GM12878 (cell line): ENCODE results near the gene PDLIM5. TPM values are rescaled to one million over a fixed set of nuclear protein-coding genes. Genes with fewer than 3 reads are reported as not detected.

Experiments
- ATAC-seq: fragments of 200-7000 bp; cut with Tn5 transposase; 3 replicates; pipeline ENCODE4 v1.9.1; 2020; ENCODE audit warnings: mild to moderate bottlenecking, moderate library complexity
- BruUV-seq: library from RNA; stranded (reverse); fragments of 400-500 nt; replicated peaks from 2 replicates; lab custom pipeline; 2021; lab: Mats Ljungman, UMichigan
- CTCF ChIA-PET: fragments of 300-600 bp; sonication (Branson Sonifier 250); formaldehyde crosslinking; extraction: SDS; loops from one replicate; lab custom pipeline; 2021; ENCODE audit warnings: inconsistent platforms; lab: Yijun Ruan, JAX
- POLR2A ChIA-PET: fragments of 350-600 bp; formaldehyde crosslinking; extraction: SDS; loops from one replicate; lab custom pipeline; 2021; ENCODE audit warnings: inconsistent platforms; lab: Charles Lee
- RAD21 ChIA-PET: fragments of 300-600 bp; sonication (Branson Sonifier 250); formaldehyde crosslinking; loops from one replicate; lab custom pipeline; 2023; ENCODE audit warnings: antibody characterized with exemption; ENCODE audit not compliant: unreplicated experiment; lab: Charles Lee
- SMC1A ChIA-PET: fragments of 300-600 bp; sonication (Branson Sonifier 250); formaldehyde crosslinking; loops from one replicate; lab custom pipeline; 2023; ENCODE audit not compliant: unreplicated experiment, uncharacterized antibody; lab: Charles Lee
- DNase-seq: peaks from one replicate; pipeline ENCODE4 v3.0.0-alpha.2; 2011; ENCODE audit warnings: low read depth, low spot score
- FAIRE-seq: peaks from 3 replicates; lab custom pipeline; 2011; peaks lifted over from hg19 to GRCh38; lab: Jason Lieb, UNC
- H2AFZ ChIP-seq: 2 replicates; pipeline ENCODE4 v1.6.0; 2011; ENCODE audit warnings: low read depth, low read length, control low read depth; ENCODE audit not compliant: control insufficient read depth
- H3K27ac ChIP-seq: 2 replicates; pipeline ENCODE4 v1.5.1; 2011; ENCODE audit warnings: control low read depth; ENCODE audit not compliant: control insufficient read depth, insufficient read depth
- H3K27me3 ChIP-seq, 2 experiments: replicated peaks in 1 of 2; 2 replicates each; pipeline versions ENCODE4 v1.6.0 to v1.6.1; 2011; ENCODE audit warnings: low read length in 1 of 2; ENCODE audit not compliant: control insufficient read depth in 2 of 2, insufficient read depth in 2 of 2
- H3K36me3 ChIP-seq, 2 experiments: 2 replicates each; pipeline ENCODE4 v1.5.1; 2011; ENCODE audit warnings: low read length in 1 of 2; ENCODE audit not compliant: control insufficient read depth in 2 of 2, insufficient read depth in 2 of 2
- H3K4me1 ChIP-seq: 2 replicates; pipeline ENCODE4 v1.6.1; 2011; ENCODE audit warnings: mild to moderate bottlenecking, low read length, moderate library complexity, mixed read lengths; ENCODE audit not compliant: control insufficient read depth, insufficient read depth
- H3K4me2 ChIP-seq: 2 replicates; pipeline ENCODE4 v1.6.0; 2011; ENCODE audit warnings: control low read depth; ENCODE audit not compliant: control insufficient read depth, insufficient read depth
- H3K4me3 ChIP-seq: fragments of 200-600 bp; sonication (generic); 2 replicates; pipeline ENCODE4 v1.5.1; 2016
- H3K79me2 ChIP-seq: 2 replicates; pipeline ENCODE4 v1.6.0; 2011; ENCODE audit warnings: low read length; ENCODE audit not compliant: control insufficient read depth, insufficient read depth
- H3K9ac ChIP-seq: 2 replicates; pipeline ENCODE4 v1.8.0; 2011; ENCODE audit warnings: low read length, control low read depth, mixed read lengths; ENCODE audit not compliant: control insufficient read depth, insufficient read depth
- H3K9me3 ChIP-seq: replicated peaks from 3 replicates; pipeline ENCODE4 v1.5.1; 2011; ENCODE audit warnings: mild to moderate bottlenecking, low read length; ENCODE audit not compliant: control insufficient read depth, insufficient read depth
- H4K20me1 ChIP-seq: 2 replicates; pipeline ENCODE4 v1.6.0; 2011; ENCODE audit not compliant: control insufficient read depth, insufficient read depth
- GATAD2B ChIP-seq: fragments of 450-650 bp; conservative IDR thresholded peaks from 2 replicates; pipeline ENCODE4 v1.6.1; 2017; ENCODE audit warnings: low read depth, mild to moderate bottlenecking, moderate library complexity
- POLR2AphosphoS2 ChIP-seq: IDR thresholded peaks from 2 replicates; pipeline ENCODE4 v1.6.1; 2011; ENCODE audit warnings: low read depth, mild to moderate bottlenecking, low read length, improper control_type of control experiment, moderate library complexity
- in situ Hi-C: fragments of 300-500 bp; cut with MboI; formaldehyde crosslinking; loops from 9 replicates; pipeline ENCODE4 v1.14.3; 2018; ENCODE audit warnings: mixed read lengths
- intact Hi-C: fragments of 100-400 bp; cut with micrococcal nuclease; formaldehyde crosslinking; loops from one replicate; pipeline ENCODE4 v1.14.2; 2022; ENCODE audit not compliant: unreplicated experiment
- polyA plus RNA-seq, 11 experiments: library from polyadenylated mRNA; depleted of rRNA in 4 of 11; unstranded in 6 of 11; stranded (reverse) in 5 of 11; fragments of >200 nt; fragmentation: Nextera tagmentation in 4 of 11; fragmentation: Illumina TruSeq in 1 of 11; extraction: Ambion mirVana in 4 of 11; extraction: Trizol in 1 of 11; gene quantifications; 1 replicate in 1 of 11; 2 replicates in 10 of 11; pipeline versions ENCODE4 v1.2.1 to v1.2.3, GENCODE V29; 2011 to 2016; ENCODE audit warnings: inconsistent platforms in 2 of 11, missing spikeins in 2 of 11, low read depth in 1 of 11
- total RNA-seq, 4 experiments: library from RNA; depleted of rRNA in 3 of 4; stranded (reverse); fragments of >200 nt in 3 of 4; fragmentation: Illumina TruSeq in 1 of 4; extraction: Trizol in 1 of 4; gene quantifications; 2 replicates each; pipeline versions ENCODE4 v1.2.1 to v1.2.3, GENCODE V29; 2013 to 2021
- TF ChIP-seq, protein P1 (sequence below): fragments of 450-650 bp; formaldehyde crosslinking; IDR thresholded peaks from 2 replicates; pipeline ENCODE4 v1.4.0; 2020; ENCODE audit warnings: mild to moderate bottlenecking, moderate library complexity
- TF ChIP-seq, protein P2 (sequence below): IDR thresholded peaks from 2 replicates; pipeline ENCODE4 v1.6.1; 2011; ENCODE audit warnings: borderline replicate concordance, low read depth, mild to moderate bottlenecking, moderate library complexity, low read length; ENCODE audit not compliant: insufficient read depth, poor library complexity, severe bottlenecking
- TF ChIP-seq, protein P3 (sequence below): IDR thresholded peaks from 2 replicates; pipeline ENCODE4 v1.6.1; 2012; ENCODE audit warnings: low read depth, low read length, improper control_type of control experiment

PDLIM5 gene
- total and polyA plus RNA-seq, 10 of the 15 experiments (the other 5 are each of a cell fraction or from before 2014, with no cell fraction given): 10.0 to 52.9 (median 20.7) TPM

GRCh38 chr4:94411296-94411695, 40.4 kb upstream of the PDLIM5 start:
- no peak overlapping the region for H3K4me3 ChIP-seq
- H3K9ac ChIP-seq: no peak overlapping the region
- RAD21 ChIA-PET: no interaction called here
- ATAC-seq (no peak), FAIRE-seq (no peak), DNase-seq (no peak)
- no peak overlapping the region for H3K27ac ChIP-seq
- H4K20me1 ChIP-seq: no peaks in the 10 kb centered on the region
- H2AFZ ChIP-seq: no peak overlapping the region
- H3K4me2 ChIP-seq: no peak overlapping the region
- H3K4me1 ChIP-seq: no peaks in the 10 kb centered on the region
- CTCF ChIA-PET: interaction anchor here (1.1 kb wide), 1 partner anchor 82 kb away, joined by 3 read pairs; no protein-coding TSS in a partner anchor
- no TSS peak for BruUV-seq
- no peaks in the 10 kb centered on the region for H3K9me3 ChIP-seq
- POLR2A ChIA-PET: no interaction called here
- SMC1A ChIA-PET: interaction anchor here (1.3 kb wide), 2 partner anchors 107 to 180 kb away, joined by 3 read pairs; no protein-coding TSS in a partner anchor
- no peaks in the 10 kb centered on the region for H3K36me3 ChIP-seq
- in situ Hi-C loops: no loop called here
- peaks cover 0 to 3% of the 10 kb centered on the region in 2 experiments; a peak in 1 of 4 replicates for H3K27me3 ChIP-seq
- H3K79me2 ChIP-seq: no peaks in the 10 kb centered on the region
- intact Hi-C loops: no loop called here
- TF ChIP-seq, protein P1, sequence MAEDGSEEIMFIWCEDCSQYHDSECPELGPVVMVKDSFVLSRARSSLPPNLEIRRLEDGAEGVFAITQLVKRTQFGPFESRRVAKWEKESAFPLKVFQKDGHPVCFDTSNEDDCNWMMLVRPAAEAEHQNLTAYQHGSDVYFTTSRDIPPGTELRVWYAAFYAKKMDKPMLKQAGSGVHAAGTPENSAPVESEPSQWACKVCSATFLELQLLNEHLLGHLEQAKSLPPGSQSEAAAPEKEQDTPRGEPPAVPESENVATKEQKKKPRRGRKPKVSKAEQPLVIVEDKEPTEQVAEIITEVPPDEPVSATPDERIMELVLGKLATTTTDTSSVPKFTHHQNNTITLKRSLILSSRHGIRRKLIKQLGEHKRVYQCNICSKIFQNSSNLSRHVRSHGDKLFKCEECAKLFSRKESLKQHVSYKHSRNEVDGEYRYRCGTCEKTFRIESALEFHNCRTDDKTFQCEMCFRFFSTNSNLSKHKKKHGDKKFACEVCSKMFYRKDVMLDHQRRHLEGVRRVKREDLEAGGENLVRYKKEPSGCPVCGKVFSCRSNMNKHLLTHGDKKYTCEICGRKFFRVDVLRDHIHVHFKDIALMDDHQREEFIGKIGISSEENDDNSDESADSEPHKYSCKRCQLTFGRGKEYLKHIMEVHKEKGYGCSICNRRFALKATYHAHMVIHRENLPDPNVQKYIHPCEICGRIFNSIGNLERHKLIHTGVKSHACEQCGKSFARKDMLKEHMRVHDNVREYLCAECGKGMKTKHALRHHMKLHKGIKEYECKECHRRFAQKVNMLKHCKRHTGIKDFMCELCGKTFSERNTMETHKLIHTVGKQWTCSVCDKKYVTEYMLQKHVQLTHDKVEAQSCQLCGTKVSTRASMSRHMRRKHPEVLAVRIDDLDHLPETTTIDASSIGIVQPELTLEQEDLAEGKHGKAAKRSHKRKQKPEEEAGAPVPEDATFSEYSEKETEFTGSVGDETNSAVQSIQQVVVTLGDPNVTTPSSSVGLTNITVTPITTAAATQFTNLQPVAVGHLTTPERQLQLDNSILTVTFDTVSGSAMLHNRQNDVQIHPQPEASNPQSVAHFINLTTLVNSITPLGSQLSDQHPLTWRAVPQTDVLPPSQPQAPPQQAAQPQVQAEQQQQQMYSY: no peak
- TF ChIP-seq GATAD2B (no peak), POLR2AphosphoS2 (no peak)
- TF ChIP-seq, protein P2, sequence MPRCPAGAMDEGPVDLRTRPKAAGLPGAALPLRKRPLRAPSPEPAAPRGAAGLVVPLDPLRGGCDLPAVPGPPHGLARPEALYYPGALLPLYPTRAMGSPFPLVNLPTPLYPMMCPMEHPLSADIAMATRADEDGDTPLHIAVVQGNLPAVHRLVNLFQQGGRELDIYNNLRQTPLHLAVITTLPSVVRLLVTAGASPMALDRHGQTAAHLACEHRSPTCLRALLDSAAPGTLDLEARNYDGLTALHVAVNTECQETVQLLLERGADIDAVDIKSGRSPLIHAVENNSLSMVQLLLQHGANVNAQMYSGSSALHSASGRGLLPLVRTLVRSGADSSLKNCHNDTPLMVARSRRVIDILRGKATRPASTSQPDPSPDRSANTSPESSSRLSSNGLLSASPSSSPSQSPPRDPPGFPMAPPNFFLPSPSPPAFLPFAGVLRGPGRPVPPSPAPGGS: no peak
- TF ChIP-seq, protein P3, sequence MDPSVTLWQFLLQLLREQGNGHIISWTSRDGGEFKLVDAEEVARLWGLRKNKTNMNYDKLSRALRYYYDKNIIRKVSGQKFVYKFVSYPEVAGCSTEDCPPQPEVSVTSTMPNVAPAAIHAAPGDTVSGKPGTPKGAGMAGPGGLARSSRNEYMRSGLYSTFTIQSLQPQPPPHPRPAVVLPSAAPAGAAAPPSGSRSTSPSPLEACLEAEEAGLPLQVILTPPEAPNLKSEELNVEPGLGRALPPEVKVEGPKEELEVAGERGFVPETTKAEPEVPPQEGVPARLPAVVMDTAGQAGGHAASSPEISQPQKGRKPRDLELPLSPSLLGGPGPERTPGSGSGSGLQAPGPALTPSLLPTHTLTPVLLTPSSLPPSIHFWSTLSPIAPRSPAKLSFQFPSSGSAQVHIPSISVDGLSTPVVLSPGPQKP: no peak
